Heart left ventricle (tissue), 13 donors: Measurements from ENCODE around the gene GNL3.

Experiments
- POLR2A ChIP-seq, 2 donors: fragments of 450-650 bp; IDR thresholded peaks; one replicate each; pipeline ENCODE4 v1.6.1; 2017; ENCODE audit warnings: antibody characterized with exemption in 2 of 2, mild to moderate bottlenecking in 2 of 2, moderate library complexity in 2 of 2
- TF ChIP-seq, protein P1 (sequence below), 12 donors: fragments of 200-600 bp; sonication (generic) in 4 of 12; IDR thresholded peaks; one replicate each; pipeline versions ENCODE4 v1.5.0 to v1.8.0; 2018 to 2022; ENCODE audit warnings: antibody characterized with exemption in 12 of 12, mild to moderate bottlenecking in 5 of 12
- donor health status: ischemic (EF 13 %, LVEDD 7.1; RV severe dilation, severe dysfunction).
- donor health status: DM: no; HTN: yes; CAD: no.
- donor health status: DM: no; HTN: no; CAD: no.
- donor health status: ischemic (EF 25% LVEDD 6.9; RV normal size, moderate dysfunction).
- donor health status: ischemic (EF 25% LVEDD 5.7; RV mildly dilated, moderate dysfunction).
- donor health status: ischemic (EF 35%, LVEDD 5.7; RV mildly dilated, moderate dysfunction).
- donor health status: nonischemic (EF 11% LVEDD 7.7; RV severe dilation, severe dysfunction).
- donor health status: DM: yes; HTN: yes; CAD: no.
- donor health status: PGD.
- donor health status: ischemic (EF 29% LVEDD 5.4; RV normal size, mild dysfunction).
- donor health status: nonischemic (EF 23%, LVEDD 6.1; RV moderate dilation, normal function).

DNA sequence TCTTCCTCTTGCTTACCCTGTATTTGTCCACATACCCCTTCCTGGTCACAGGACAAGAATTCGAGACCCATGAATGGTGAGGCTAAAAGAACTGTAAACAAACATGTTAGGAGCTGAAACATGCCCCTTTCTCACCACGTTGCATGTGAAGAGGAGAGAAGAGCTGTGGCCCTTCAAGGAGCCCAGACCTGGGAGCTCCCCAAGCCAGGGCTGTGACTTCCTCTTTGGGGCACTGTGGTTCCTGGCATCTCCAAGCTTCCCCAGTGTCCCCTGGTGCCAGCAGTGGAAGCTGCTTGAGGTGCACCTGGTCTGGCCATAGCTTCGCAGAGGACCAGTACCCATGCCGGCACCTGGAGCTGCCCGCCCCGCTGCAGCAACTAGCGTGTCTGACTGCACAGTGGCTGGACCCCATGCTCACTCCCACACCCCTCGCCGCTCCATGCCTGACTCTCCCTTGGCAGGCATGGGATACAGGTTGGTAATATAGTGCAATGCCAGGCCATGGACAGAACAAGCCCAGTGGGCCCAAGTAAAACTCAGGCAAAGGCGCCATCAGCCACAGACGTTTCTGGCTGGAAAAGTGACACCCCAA, 30.0 kb downstream of the GNL3 start:
- TF ChIP-seq, protein P1, sequence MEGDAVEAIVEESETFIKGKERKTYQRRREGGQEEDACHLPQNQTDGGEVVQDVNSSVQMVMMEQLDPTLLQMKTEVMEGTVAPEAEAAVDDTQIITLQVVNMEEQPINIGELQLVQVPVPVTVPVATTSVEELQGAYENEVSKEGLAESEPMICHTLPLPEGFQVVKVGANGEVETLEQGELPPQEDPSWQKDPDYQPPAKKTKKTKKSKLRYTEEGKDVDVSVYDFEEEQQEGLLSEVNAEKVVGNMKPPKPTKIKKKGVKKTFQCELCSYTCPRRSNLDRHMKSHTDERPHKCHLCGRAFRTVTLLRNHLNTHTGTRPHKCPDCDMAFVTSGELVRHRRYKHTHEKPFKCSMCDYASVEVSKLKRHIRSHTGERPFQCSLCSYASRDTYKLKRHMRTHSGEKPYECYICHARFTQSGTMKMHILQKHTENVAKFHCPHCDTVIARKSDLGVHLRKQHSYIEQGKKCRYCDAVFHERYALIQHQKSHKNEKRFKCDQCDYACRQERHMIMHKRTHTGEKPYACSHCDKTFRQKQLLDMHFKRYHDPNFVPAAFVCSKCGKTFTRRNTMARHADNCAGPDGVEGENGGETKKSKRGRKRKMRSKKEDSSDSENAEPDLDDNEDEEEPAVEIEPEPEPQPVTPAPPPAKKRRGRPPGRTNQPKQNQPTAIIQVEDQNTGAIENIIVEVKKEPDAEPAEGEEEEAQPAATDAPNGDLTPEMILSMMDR (IDR thresholded peaks at IDR 0.05), result no peak
- no peak for TF ChIP-seq POLR2A (IDR thresholded peaks at IDR 0.05)
